NB4 (cell line): Measurements from ENCODE around the gene C2orf68.
"Not testable (repeated sequence)": the region's sequence is repeated elsewhere in the genome, so short reads cannot be mapped to it uniquely, and the experiment has no call there.

Source experiments
- DNase-seq: peaks from one replicate; pipeline ENCODE4 v3.0.0; 2010; ENCODE audit warnings: low read depth
- H3K4me3 ChIP-seq: one replicate; pipeline ENCODE4 v1.5.1; 2011; ENCODE audit warnings: mild to moderate bottlenecking, low read depth, low read length, moderate library complexity
- CTCF ChIP-seq: IDR thresholded peaks from one replicate; pipeline ENCODE4 v1.5.1; 2012; ENCODE audit warnings: low read depth, low read length
- MAX ChIP-seq: IDR thresholded peaks from 2 replicates; pipeline ENCODE4 v1.6.1; 2011; ENCODE audit warnings: low read depth, low read length
- MYC ChIP-seq: IDR thresholded peaks from 2 replicates; pipeline ENCODE4 v1.6.1; 2011; ENCODE audit warnings: low read depth, low read length
- POLR2A ChIP-seq: IDR thresholded peaks from 2 replicates; pipeline ENCODE4 v1.6.1; 2011; ENCODE audit warnings: mild to moderate bottlenecking; ENCODE audit not compliant: insufficient read length; ENCODE audit errors: extremely low read depth

The C2orf68 gene

GRCh38 chr2:85577063-85577385 is 34.8 kb downstream of the C2orf68 start:
- DNase-seq = no peak
- peak overlapping the region; percentile 94 for H3K4me3 ChIP-seq
- TF ChIP-seq MYC (no peak), POLR2A (no peak), MAX (no peak), CTCF (no peak)

DNA sequence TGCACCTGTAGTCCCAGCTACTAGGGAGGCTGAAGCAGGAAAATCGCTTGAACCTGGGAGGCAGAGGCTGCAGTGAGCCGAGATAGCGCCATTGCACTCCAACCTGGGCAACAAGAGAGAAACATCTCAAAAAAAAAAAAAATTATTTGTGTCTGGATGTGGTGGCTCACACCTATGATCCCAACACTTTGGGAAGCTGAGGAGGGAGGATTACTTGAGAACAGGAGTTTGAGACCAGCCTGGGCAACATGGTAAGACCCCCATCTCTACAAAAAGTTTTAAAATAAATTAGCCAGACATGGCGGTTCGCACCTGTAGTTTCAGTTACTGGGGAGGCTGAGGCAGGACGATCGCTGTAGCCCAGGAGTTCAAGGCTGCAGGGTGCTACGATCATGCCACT is 36.1 kb downstream of the C2orf68 start:
- no peak overlapping the region for H3K4me3 ChIP-seq
- TF ChIP-seq MAX = no peak
- no peak for DNase-seq

- no peak for DNase-seq
- no peak overlapping the region for H3K4me3 ChIP-seq
- TF ChIP-seq CTCF = no peak
- TF ChIP-seq MAX = no peak
- no peak for TF ChIP-seq POLR2A
- TF ChIP-seq MYC = no peak
Measured at GRCh38 chr2:85566265-85566664, 45.6 kb downstream of the C2orf68 start.

- no peak for TF ChIP-seq MAX
- TF ChIP-seq MYC = no peak
- TF ChIP-seq POLR2A = no peak
- TF ChIP-seq CTCF = no peak
- H3K4me3 ChIP-seq = no peak overlapping the region
- peak; percentile 89 for DNase-seq
Measured at GRCh38 chr2:85564144-85564563, 47.7 kb downstream of the C2orf68 start.

DNA sequence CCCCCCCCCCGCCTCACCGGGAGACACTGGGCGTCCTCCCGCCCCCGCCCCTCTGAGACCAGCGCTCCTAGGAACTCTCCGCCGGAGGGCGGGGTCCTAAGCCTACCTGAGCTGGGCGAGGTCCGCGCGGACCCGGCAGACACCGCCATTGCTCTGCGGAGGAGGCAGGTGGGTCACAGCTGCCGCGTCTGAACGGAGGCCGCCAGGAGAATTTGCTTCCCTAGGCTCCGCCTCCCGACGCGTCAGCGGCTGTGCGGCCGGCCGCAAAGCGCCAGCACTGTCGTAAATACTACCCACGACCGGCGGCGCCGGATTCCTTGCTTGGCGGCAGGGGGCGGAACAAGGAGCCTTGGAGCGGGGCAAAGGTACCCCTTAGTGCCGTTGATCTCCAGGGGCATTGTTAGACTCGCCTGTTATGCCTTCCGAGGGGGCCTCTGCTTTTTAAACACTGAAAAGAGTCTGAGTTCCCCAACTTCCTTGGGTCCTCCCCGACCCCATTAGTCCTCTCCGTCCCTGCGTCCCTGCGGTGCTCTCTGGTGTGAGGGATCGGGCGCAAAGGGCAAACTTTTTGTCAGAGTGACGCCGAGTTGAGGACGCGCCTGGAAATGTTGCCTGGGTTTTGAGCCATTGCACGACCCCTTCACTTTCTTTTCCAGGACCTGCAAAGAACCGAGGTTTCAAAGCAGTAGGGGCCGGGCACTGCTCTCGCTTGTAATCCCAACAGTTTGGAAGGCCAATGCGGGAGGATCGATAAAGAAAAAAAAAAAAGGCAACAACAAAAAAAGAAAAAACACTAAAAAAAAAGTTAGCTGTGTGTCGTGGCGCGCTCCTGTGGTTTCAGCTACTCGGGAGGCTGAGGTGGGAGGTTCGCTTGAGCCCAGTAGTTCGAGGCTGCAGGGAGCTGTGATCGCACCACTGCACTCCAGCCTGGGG is 50.3 kb downstream of the C2orf68 start, which contains the start of gene GGCX:
Gene GGCX, minus strand, starts transcription at position 214 of the 933 bp plus-strand sequence. Its CDS starts 65 bp downstream, at position 149.
- TF ChIP-seq MAX = no peak
- peak; percentile 25 for TF ChIP-seq MYC
- TF ChIP-seq CTCF = no peak
- TF ChIP-seq POLR2A = peak; percentile 90
- peak; percentile 98 for DNase-seq
- peak within 1 kb of the TSS; percentile 93 for H3K4me3 ChIP-seq

DNA sequence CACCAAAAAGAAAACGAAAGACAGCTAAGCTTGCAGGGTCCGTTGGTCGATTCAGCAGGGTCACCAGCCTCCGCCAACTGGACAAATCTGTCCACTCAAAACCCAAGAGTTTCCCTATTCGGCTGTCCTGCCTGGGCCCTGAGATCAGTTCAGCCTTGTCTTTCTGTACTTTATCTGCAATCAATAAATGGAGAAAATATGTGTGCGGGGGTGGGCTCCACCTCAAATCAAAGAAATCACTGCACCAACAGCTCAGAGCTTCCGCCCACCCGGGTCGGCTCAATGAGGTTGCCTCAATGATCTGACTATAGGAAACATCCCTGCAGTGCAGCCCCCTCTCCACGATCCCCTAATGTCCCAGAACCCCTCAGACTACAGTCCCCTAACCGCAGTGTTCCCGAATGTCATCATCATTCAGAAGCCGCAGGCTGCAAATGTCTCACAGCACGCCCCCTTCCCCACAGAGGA is 51.0 kb downstream of the C2orf68 start:
- DNase-seq = no peak
- no peak for TF ChIP-seq MYC
- no peak for TF ChIP-seq POLR2A
- no peak for TF ChIP-seq MAX
- no peak for TF ChIP-seq CTCF

DNA sequence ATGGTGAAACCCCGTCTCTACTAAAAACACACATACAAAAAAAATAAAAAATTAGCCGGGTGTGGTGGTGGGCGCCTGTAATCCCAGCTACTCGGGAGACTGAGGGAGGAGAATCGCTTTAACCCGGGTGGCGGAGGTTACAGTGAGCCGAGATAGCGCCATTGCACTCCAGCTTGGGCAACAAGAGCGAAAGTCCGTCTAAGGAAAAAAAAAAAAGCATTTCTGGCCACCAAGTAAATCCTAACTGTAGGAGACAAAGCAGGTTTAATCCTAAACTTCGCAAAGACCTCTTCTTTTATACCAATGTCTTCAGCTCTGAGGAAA is 51.5 kb downstream of the C2orf68 start:
- not testable (repeated sequence) for DNase-seq
- peak overlapping the region; percentile 93 for H3K4me3 ChIP-seq

More for the DNA sequence above, 51.0 kb downstream of the C2orf68 start:
- H3K4me3 ChIP-seq = peak overlapping the region; percentile 93
